ENCODE data around the gene HTR7. TPM values are rescaled to one million over a fixed set of nuclear protein-coding genes. Genes with fewer than 3 reads are reported as not detected.
A peak's percentile ranks its signal among the peaks of the same experiment; 100 is the strongest.

HTR7 gene
- total RNA-seq, 1 experiment from 2014 or later: 0.33 TPM

DNA sequence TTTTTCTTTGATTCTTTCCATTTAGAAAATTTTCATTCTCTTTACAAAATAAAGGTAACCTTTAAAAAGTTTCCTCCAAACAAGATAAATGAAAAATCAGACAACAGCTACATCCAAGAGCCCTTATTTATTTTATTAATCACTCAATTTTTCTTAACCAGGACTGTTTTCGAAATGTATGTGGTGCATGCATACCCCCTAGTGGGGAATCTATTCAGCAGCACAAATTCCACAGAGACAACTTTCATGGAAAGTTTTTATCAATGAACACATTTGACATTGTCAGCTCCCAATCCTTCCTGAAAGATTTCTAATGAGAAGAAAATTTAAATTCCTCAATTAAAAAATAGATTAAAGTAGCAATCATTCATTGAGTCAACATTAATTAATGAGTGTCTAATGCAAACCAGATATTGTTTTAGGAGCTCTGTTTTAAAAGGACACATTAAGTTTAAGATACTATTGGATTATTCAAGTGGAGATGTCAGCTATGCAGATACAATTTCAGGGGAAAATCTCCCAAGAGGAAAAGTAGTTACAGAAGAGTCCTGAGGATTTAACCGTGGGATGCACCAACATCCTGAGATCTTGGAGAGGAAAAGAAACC is 5.2 kb upstream of the HTR7 start:
- no peaks in the 10 kb centered on the region for H3K36me3 ChIP-seq (ENCODE audit: control insufficient read depth, insufficient read depth, low read length)
- H3K4me1 ChIP-seq (ENCODE audit: control insufficient read depth, insufficient read depth, low read length): no peaks in the 10 kb centered on the region; the same call in 1 of the 2 replicates
- H3K4me3 ChIP-seq (ENCODE audit: low read depth in 2 of 2, low read length in 2 of 2): no peak overlapping the region
- ATAC-seq (no peak), DNase-seq (ENCODE audit: low read depth, low spot score) (peak; percentile 36)
- ChIA-PET POLR2A (no interaction called here), CTCF (interaction anchor here (0.9 kb wide), 1 partner anchor 112 kb away, joined by 3 read pairs; no protein-coding TSS in a partner anchor)
- H3K9me3 ChIP-seq (ENCODE audit: control insufficient read depth, insufficient read depth, low read depth, low read length): no peaks in the 10 kb centered on the region
- intact Hi-C loops (cut with micrococcal nuclease; ENCODE audit: unreplicated experiment): loop anchor here (1.0 to 5.0 kb wide), 3 partner anchors 112 to 1071 kb away; no protein-coding TSS in a partner anchor
- no TSS peak for BruUV-seq (replicated peaks)
- H3K27me3 ChIP-seq (ENCODE audit: control insufficient read depth, insufficient read depth, low read length): peaks cover 27% of the 10 kb centered on the region
- H3K27ac ChIP-seq (ENCODE audit: low read length): no peak overlapping the region
- TF ChIP-seq TCF7L2 (IDR thresholded peaks at IDR 0.05; ENCODE audit: low read depth, low read length): no peak
- TF ChIP-seq, protein P1, sequence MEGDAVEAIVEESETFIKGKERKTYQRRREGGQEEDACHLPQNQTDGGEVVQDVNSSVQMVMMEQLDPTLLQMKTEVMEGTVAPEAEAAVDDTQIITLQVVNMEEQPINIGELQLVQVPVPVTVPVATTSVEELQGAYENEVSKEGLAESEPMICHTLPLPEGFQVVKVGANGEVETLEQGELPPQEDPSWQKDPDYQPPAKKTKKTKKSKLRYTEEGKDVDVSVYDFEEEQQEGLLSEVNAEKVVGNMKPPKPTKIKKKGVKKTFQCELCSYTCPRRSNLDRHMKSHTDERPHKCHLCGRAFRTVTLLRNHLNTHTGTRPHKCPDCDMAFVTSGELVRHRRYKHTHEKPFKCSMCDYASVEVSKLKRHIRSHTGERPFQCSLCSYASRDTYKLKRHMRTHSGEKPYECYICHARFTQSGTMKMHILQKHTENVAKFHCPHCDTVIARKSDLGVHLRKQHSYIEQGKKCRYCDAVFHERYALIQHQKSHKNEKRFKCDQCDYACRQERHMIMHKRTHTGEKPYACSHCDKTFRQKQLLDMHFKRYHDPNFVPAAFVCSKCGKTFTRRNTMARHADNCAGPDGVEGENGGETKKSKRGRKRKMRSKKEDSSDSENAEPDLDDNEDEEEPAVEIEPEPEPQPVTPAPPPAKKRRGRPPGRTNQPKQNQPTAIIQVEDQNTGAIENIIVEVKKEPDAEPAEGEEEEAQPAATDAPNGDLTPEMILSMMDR (IDR thresholded peaks at IDR 0.05): peak; percentile 82; the same call in 1 of the 2 replicates
- TF ChIP-seq SIN3A (IDR thresholded peaks at IDR 0.05; ENCODE audit: borderline replicate concordance, insufficient read depth, low read depth, low read length): no peak
- in situ Hi-C loops (cut with HindIII; ENCODE audit: low pct_unique_long_range_greater_than_20kb, low sequenced_read_pairs): no loop called here

DNA sequence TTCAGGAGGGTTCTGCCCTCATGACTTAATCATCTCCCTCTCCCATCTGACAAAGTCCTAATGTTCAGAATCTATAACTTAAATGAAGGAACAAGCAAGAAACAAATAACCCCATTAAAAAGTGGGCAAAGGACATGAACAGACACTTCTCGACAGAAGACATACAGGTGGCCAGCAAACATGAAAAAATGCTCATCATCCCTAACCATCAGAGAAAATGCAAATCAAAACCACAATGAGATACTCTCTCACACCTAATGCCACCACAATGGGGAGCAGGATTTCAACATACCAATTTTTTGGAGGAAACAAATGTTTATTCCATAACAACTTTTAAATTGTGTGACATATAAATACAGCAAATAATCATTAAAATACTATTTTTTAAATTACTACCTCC is 3.0 kb upstream of the HTR7 start:
- Histone ChIP-seq H3K4me3 (ENCODE audit: low read depth in 2 of 2, low read length in 2 of 2) (no peak overlapping the region), H3K27ac (ENCODE audit: low read length) (no peak overlapping the region), H3K27me3 (ENCODE audit: control insufficient read depth, insufficient read depth, low read length) (peaks cover 32% of the 10 kb centered on the region), H3K4me1 (ENCODE audit: control insufficient read depth, insufficient read depth, low read length) (no peaks in the 10 kb centered on the region; the same call in 1 of the 2 replicates), H3K9me3 (ENCODE audit: control insufficient read depth, insufficient read depth, low read depth, low read length) (no peaks in the 10 kb centered on the region), H3K36me3 (ENCODE audit: control insufficient read depth, insufficient read depth, low read length) (peaks cover 7% of the 10 kb centered on the region; the same call in 1 of the 2 replicates)
- in situ Hi-C loops (cut with HindIII; ENCODE audit: low pct_unique_long_range_greater_than_20kb, low sequenced_read_pairs) (no loop called here), intact Hi-C loops (cut with micrococcal nuclease; ENCODE audit: unreplicated experiment) (loop anchor here (5.0 kb wide), 2 partner anchors 903 to 1068 kb away; no protein-coding TSS in a partner anchor)
- no TSS peak for BruUV-seq (replicated peaks)
- ATAC-seq (no peak), DNase-seq (ENCODE audit: low read depth, low spot score) (no peak)
- ChIA-PET POLR2A (no interaction called here), CTCF (no interaction called here)
- TF ChIP-seq POLR2AphosphoS5 (IDR thresholded peaks at IDR 0.05; ENCODE audit: low read depth, low read length) (no peak), TCF7L2 (IDR thresholded peaks at IDR 0.05; ENCODE audit: low read depth, low read length) (no peak), SIN3A (IDR thresholded peaks at IDR 0.05; ENCODE audit: borderline replicate concordance, insufficient read depth, low read depth, low read length) (no peak)
- TF ChIP-seq, protein P2, sequence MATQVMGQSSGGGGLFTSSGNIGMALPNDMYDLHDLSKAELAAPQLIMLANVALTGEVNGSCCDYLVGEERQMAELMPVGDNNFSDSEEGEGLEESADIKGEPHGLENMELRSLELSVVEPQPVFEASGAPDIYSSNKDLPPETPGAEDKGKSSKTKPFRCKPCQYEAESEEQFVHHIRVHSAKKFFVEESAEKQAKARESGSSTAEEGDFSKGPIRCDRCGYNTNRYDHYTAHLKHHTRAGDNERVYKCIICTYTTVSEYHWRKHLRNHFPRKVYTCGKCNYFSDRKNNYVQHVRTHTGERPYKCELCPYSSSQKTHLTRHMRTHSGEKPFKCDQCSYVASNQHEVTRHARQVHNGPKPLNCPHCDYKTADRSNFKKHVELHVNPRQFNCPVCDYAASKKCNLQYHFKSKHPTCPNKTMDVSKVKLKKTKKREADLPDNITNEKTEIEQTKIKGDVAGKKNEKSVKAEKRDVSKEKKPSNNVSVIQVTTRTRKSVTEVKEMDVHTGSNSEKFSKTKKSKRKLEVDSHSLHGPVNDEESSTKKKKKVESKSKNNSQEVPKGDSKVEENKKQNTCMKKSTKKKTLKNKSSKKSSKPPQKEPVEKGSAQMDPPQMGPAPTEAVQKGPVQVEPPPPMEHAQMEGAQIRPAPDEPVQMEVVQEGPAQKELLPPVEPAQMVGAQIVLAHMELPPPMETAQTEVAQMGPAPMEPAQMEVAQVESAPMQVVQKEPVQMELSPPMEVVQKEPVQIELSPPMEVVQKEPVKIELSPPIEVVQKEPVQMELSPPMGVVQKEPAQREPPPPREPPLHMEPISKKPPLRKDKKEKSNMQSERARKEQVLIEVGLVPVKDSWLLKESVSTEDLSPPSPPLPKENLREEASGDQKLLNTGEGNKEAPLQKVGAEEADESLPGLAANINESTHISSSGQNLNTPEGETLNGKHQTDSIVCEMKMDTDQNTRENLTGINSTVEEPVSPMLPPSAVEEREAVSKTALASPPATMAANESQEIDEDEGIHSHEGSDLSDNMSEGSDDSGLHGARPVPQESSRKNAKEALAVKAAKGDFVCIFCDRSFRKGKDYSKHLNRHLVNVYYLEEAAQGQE (IDR thresholded peaks at IDR 0.05; ENCODE audit: insufficient read depth in 1 of 2, low read depth in 2 of 2, low read length in 1 of 2): no peak
- TF ChIP-seq, protein P1 (IDR thresholded peaks at IDR 0.05): no peak
